DND-41 (cell line): ENCODE results near the gene EP400.

Source experiments
- ATAC-seq: fragments of 200-7000 bp; cut with Tn5 transposase; 3 replicates; pipeline ENCODE4 v1.9.1; 2021; ENCODE audit warnings: low read depth; ENCODE audit not compliant: insufficient read depth
- DNase-seq: peaks from one replicate; pipeline ENCODE4 v3.0.0-alpha.2; 2020
- H2AFZ ChIP-seq: 2 replicates; pipeline ENCODE4 v1.6.0; 2012; ENCODE audit warnings: low read depth, low read length
- H3K27ac ChIP-seq: 2 replicates; pipeline ENCODE4 v1.5.1; 2012; ENCODE audit warnings: low read length, inconsistent platforms
- H3K27me3 ChIP-seq: fragments of 200-600 bp; sonication (generic); 2 replicates; pipeline ENCODE4 v1.6.0; 2012; ENCODE audit warnings: low read length, mild to moderate bottlenecking, inconsistent platforms; ENCODE audit not compliant: insufficient read depth, poor library complexity
- H3K36me3 ChIP-seq: 2 replicates; pipeline ENCODE4 v1.5.1; 2012; ENCODE audit warnings: low read length, inconsistent platforms; ENCODE audit not compliant: insufficient read depth
- H3K4me1 ChIP-seq: 2 replicates; pipeline ENCODE4 v1.5.1; 2012; ENCODE audit warnings: mild to moderate bottlenecking, low read length; ENCODE audit not compliant: insufficient read depth
- H3K4me2 ChIP-seq: 2 replicates; pipeline ENCODE4 v1.6.0; 2012; ENCODE audit warnings: mild to moderate bottlenecking, moderate library complexity, low read length, inconsistent platforms; ENCODE audit not compliant: insufficient read depth
- H3K4me3 ChIP-seq, 2 experiments: fragments of 200-600 bp in 1 of 2; shearing (Covaris generic) in 1 of 2; 2 replicates each; pipeline ENCODE4 v1.5.1; 2012 to 2016; ENCODE audit warnings: inconsistent platforms in 2 of 2, low read length in 2 of 2, mild to moderate bottlenecking in 2 of 2, low read depth in 1 of 2, moderate library complexity in 1 of 2
- H3K79me2 ChIP-seq: 2 replicates; pipeline ENCODE4 v1.6.0; 2012; ENCODE audit warnings: low read length, inconsistent platforms; ENCODE audit not compliant: insufficient read depth
- H3K9ac ChIP-seq: 2 replicates; pipeline ENCODE4 v1.6.0; 2012; ENCODE audit warnings: low read depth, mild to moderate bottlenecking, inconsistent platforms, low read length, moderate library complexity
- H3K9me3 ChIP-seq: 2 replicates; pipeline ENCODE4 v1.5.1; 2012; ENCODE audit warnings: low read length, moderate library complexity, mild to moderate bottlenecking, inconsistent platforms; ENCODE audit not compliant: insufficient read depth, severe bottlenecking
- H4K20me1 ChIP-seq: 2 replicates; pipeline ENCODE4 v1.6.0; 2012; ENCODE audit warnings: low read length; ENCODE audit not compliant: insufficient read depth
- EZH2 ChIP-seq: IDR thresholded peaks from 3 replicates; pipeline ENCODE4 v1.6.1; 2012; ENCODE audit warnings: borderline replicate concordance, low read depth, mild to moderate bottlenecking, moderate library complexity, low read length, inconsistent platforms; ENCODE audit not compliant: severe bottlenecking
- TF ChIP-seq, protein P1 (sequence below): IDR thresholded peaks from 2 replicates; pipeline ENCODE4 v1.5.1; 2012; ENCODE audit warnings: borderline replicate concordance, low read length, moderate library complexity, mild to moderate bottlenecking; ENCODE audit not compliant: poor library complexity, severe bottlenecking; ENCODE audit errors: extremely low read depth

EP400 gene

DNA sequence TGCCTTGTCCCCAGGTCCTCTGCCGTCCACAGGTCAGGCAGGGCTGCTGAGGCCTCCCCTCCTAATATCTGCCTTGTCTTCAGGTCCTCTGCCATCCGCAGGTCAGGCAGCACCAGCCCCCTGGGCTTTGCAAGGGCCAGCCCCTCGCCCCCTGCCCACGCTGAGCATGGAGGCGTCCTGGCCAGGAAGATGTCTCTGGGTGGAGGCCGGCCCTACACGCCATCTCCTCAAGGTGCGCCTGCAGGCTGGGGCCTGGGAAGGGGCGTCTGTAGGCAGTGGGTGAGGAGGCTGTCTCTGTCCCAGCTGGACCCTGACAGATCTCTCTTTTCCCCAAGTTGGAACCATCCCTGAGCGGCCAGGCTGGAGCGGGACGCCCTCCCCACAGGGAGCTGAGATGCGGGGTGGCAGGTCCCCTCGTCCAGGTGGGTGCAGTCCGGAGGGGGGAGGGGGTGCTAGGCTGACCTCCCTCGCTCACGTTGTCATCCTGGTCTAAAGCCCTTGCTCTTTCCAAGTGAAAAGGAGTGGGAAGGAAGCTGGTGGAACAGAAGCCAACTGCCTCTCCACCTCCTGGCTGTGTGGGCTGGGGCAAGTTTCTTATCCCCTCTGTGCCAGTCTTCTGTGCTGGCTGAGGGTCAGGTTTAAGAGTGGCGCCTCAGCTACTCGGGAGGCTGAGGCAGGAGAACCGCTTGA is 34.6 kb upstream of the EP400 start:
- no peak overlapping the region for H3K4me3 ChIP-seq
- peaks cover 89% of the 10 kb centered on the region for H3K36me3 ChIP-seq
- no peak overlapping the region for H3K27ac ChIP-seq
- no peaks in the 10 kb centered on the region for H3K27me3 ChIP-seq
- no peaks in the 10 kb centered on the region for H3K4me1 ChIP-seq
- no peak for DNase-seq
- no peak overlapping the region for H3K4me2 ChIP-seq
- no peak overlapping the region for H2AFZ ChIP-seq
- no peaks in the 10 kb centered on the region for H3K79me2 ChIP-seq
- no peak overlapping the region for H3K9ac ChIP-seq
- peaks cover 36% of the 10 kb centered on the region for H4K20me1 ChIP-seq
- H3K9me3 ChIP-seq, result no peaks in the 10 kb centered on the region
- no peak for ATAC-seq
- TF ChIP-seq, protein P1, sequence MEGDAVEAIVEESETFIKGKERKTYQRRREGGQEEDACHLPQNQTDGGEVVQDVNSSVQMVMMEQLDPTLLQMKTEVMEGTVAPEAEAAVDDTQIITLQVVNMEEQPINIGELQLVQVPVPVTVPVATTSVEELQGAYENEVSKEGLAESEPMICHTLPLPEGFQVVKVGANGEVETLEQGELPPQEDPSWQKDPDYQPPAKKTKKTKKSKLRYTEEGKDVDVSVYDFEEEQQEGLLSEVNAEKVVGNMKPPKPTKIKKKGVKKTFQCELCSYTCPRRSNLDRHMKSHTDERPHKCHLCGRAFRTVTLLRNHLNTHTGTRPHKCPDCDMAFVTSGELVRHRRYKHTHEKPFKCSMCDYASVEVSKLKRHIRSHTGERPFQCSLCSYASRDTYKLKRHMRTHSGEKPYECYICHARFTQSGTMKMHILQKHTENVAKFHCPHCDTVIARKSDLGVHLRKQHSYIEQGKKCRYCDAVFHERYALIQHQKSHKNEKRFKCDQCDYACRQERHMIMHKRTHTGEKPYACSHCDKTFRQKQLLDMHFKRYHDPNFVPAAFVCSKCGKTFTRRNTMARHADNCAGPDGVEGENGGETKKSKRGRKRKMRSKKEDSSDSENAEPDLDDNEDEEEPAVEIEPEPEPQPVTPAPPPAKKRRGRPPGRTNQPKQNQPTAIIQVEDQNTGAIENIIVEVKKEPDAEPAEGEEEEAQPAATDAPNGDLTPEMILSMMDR, result no peak
- TF ChIP-seq EZH2, result no peak

DNA sequence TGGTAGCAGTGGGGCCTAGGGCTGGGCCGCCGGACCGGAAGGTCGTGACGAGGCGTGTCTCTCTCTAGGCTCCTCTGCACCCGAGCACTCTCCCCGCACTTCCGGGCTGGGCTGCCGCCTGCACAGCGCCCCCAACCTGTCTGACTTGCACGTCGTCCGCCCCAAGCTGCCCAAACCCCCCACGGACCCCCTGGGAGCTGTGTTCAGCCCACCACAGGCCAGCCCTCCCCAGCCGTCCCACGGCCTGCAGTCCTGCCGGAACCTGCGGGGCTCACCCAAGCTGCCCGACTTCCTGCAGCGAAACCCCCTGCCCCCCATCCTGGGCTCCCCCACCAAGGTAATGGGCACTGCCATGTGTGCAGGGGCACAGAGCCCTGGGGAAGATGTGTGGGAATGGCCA is 33.9 kb upstream of the EP400 start:
- no peak for DNase-seq
- Histone ChIP-seq H3K4me1 (no peaks in the 10 kb centered on the region), H3K79me2 (no peaks in the 10 kb centered on the region), H3K4me2 (no peak overlapping the region), H3K4me3 (no peak overlapping the region), H4K20me1 (peaks cover 36% of the 10 kb centered on the region), H3K27ac (no peak overlapping the region), H3K27me3 (no peaks in the 10 kb centered on the region), H3K9ac (no peak overlapping the region), H3K36me3 (peaks cover 89% of the 10 kb centered on the region), H3K9me3 (no peaks in the 10 kb centered on the region), H2AFZ (no peak overlapping the region)
- no peak for ATAC-seq
- TF ChIP-seq, protein P1, result no peak
- no peak for TF ChIP-seq EZH2

DNA sequence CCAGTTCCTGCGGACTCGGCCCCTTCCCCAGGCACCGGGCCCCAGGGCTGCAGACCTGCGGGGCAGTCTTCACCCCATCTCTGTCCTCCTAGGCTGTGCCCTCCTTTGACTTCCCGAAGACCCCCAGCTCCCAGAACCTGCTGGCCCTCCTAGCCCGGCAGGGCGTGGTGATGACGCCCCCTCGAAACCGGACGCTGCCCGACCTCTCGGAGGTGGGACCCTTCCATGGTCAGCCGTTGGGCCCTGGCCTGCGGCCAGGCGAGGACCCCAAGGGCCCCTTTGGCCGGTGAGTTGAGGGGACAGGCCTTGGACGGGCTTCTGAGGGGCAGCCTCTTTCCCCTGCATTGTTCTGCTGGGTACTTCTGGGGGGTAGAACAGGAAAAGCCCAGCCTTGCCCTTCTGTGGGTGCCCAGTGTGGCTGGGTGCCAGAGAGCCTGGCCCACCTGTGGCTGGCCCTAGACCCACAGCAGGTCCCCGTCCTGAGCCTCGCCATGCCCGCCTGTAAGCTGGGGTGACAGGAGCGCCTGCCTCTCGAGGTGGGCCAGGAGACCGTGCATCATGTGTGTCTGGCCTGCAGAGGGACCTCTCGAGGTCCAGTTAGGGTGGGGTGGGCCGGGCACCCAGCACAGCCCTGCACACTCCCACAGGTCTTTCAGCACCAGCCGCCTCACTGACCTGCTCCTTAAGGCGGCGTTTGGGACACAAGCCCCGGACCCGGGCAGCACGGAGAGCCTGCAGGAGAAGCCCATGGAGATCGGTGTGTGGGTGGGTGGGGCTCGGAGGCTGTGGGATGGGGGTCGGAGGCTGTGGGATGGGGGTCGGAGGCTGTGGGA is 33.2 kb upstream of the EP400 start:
- Histone ChIP-seq H3K4me2 (no peak overlapping the region), H4K20me1 (peaks cover 30% of the 10 kb centered on the region), H3K9ac (no peak overlapping the region), H3K27ac (no peak overlapping the region), H3K79me2 (no peaks in the 10 kb centered on the region), H3K4me3 (no peak overlapping the region), H3K36me3 (peaks cover 89% of the 10 kb centered on the region), H3K27me3 (no peaks in the 10 kb centered on the region), H3K9me3 (no peaks in the 10 kb centered on the region), H3K4me1 (no peaks in the 10 kb centered on the region), H2AFZ (no peak overlapping the region)
- no peak for ATAC-seq
- DNase-seq, result no peak
- TF ChIP-seq, protein P1, result no peak
- TF ChIP-seq EZH2, result no peak
